Hepatic stellate cell (primary cell): ENCODE results near the gene DCK.
"Not testable (repeated sequence)": the region's sequence is repeated elsewhere in the genome, so short reads cannot be mapped to it uniquely, and the experiment has no call there.

Experiments
- DNase-seq: peaks from one replicate; pipeline ENCODE4 v3.0.0; 2011; ENCODE audit warnings: low spot score

The DCK gene

GRCh38 chr4:71001363-71001762 lies 7.9 kb downstream of the DCK start:
- not testable (repeated sequence) for DNase-seq

- no peak for DNase-seq
Observed at GRCh38 chr4:71004281-71004851, 10.9 kb downstream of the DCK start.

GRCh38 chr4:71005025-71005424 lies 11.6 kb downstream of the DCK start:
- not testable (repeated sequence) for DNase-seq

- DNase-seq: no peak
Observed at GRCh38 chr4:71006203-71006907, 12.9 kb downstream of the DCK start.

GRCh38 chr4:71008196-71008595 lies 14.7 kb downstream of the DCK start:
- DNase-seq: no peak

GRCh38 chr4:71009086-71009485 lies 15.6 kb downstream of the DCK start:
- DNase-seq: peak; percentile 74

- peak; percentile 44 for DNase-seq
Observed at GRCh38 chr4:71009890-71010588, 16.6 kb downstream of the DCK start.

- no peak for DNase-seq
Observed at GRCh38 chr4:71011451-71011850, 18.0 kb downstream of the DCK start.

GRCh38 chr4:71017391-71017790 lies 23.9 kb downstream of the DCK start:
- DNase-seq: not testable (repeated sequence)

GRCh38 chr4:71020611-71021010 lies 27.2 kb downstream of the DCK start:
- DNase-seq: no peak

GRCh38 chr4:71025654-71026053 lies 32.2 kb downstream of the DCK start:
- DNase-seq: no peak

- peak; percentile 62 for DNase-seq
Observed at GRCh38 chr4:71026086-71026485, 32.6 kb downstream of the DCK start.

- DNase-seq: no peak
Observed at GRCh38 chr4:71027611-71028010, 34.2 kb downstream of the DCK start.

- DNase-seq: no peak
Observed at GRCh38 chr4:71029504-71029903, 36.1 kb downstream of the DCK start.

GRCh38 chr4:71032106-71032505 lies 38.7 kb downstream of the DCK start:
- DNase-seq: not testable (repeated sequence)

- no peak for DNase-seq
Observed at GRCh38 chr4:71045256-71045655, 51.8 kb downstream of the DCK start.

GRCh38 chr4:71049395-71049794 lies 55.9 kb downstream of the DCK start:
- no peak for DNase-seq

- DNase-seq: peak; percentile 6
Observed at GRCh38 chr4:71050809-71051208, 57.4 kb downstream of the DCK start.

GRCh38 chr4:71052034-71052433 lies 58.6 kb downstream of the DCK start:
- no peak for DNase-seq

GRCh38 chr4:71052716-71053115 lies 59.3 kb downstream of the DCK start:
- no peak for DNase-seq

GRCh38 chr4:71053613-71054012 lies 60.2 kb downstream of the DCK start:
- not testable (repeated sequence) for DNase-seq

GRCh38 chr4:71059573-71059972 lies 66.1 kb downstream of the DCK start:
- not testable (repeated sequence) for DNase-seq

GRCh38 chr4:71062436-71062835 lies 69.0 kb downstream of the DCK start:
- DNase-seq: no peak
